PC-9 (cell line): Measurements from ENCODE around the gene FH. TPM values are rescaled to one million over a fixed set of nuclear protein-coding genes. Genes with fewer than 3 reads are reported as not detected.

Experiments
- BruUV-seq: library from RNA; stranded (reverse); fragments of 400-500 nt; replicated peaks from 2 replicates; lab custom pipeline; 2021; lab: Mats Ljungman, UMichigan
- CTCF ChIA-PET: fragments of 300-600 bp; sonication (Branson Sonifier 250); formaldehyde crosslinking; loops from one replicate; lab custom pipeline; 2022; ENCODE audit warnings: antibody characterized with exemption; lab: Charles Lee
- POLR2A ChIA-PET: fragments of 300-600 bp; sonication (Branson Sonifier 250); formaldehyde crosslinking; loops from one replicate; lab custom pipeline; 2022; ENCODE audit warnings: antibody characterized with exemption; ENCODE audit not compliant: unreplicated experiment; lab: Charles Lee
- DNase-seq, 2 experiments: peaks; one replicate each; pipeline versions ENCODE4 v3.0.0 to v3.0.0-alpha.2; 2015 to 2022; ENCODE audit warnings: mixed read lengths in 1 of 2
- H2AFZ ChIP-seq: fragments of 200-600 bp; sonication (generic); 2 replicates; pipeline ENCODE4 v1.8.1; 2017; ENCODE audit warnings: antibody characterized with exemption
- H3F3A ChIP-seq: fragments of 200-600 bp; sonication (generic); 2 replicates; pipeline ENCODE4 v1.8.1; 2017; ENCODE audit warnings: antibody characterized with exemption, mild to moderate bottlenecking, low read depth; ENCODE audit not compliant: insufficient read depth
- H3K27ac ChIP-seq: fragments of 200-600 bp; sonication (generic); 2 replicates; pipeline ENCODE4 v1.6.1; 2016; ENCODE audit warnings: mixed run types
- H3K27me3 ChIP-seq: fragments of 200-600 bp; sonication (generic); 2 replicates; pipeline ENCODE4 v1.6.1; 2016; ENCODE audit warnings: low read depth, mixed run types; ENCODE audit not compliant: insufficient read depth
- H3K36me3 ChIP-seq: fragments of 200-600 bp; sonication (generic); 2 replicates; pipeline ENCODE4 v1.6.1; 2016; ENCODE audit warnings: low read depth, mixed run types
- H3K4me1 ChIP-seq: fragments of 200-600 bp; sonication (generic); replicated peaks from 2 replicates; pipeline ENCODE4 v1.6.1; 2016; ENCODE audit warnings: mixed run types; ENCODE audit not compliant: insufficient read depth
- H3K4me2 ChIP-seq: fragments of 200-600 bp; sonication (generic); 2 replicates; pipeline ENCODE4 v1.6.1; 2017; ENCODE audit warnings: mixed run types
- H3K4me3 ChIP-seq: fragments of 200-600 bp; sonication (generic); 2 replicates; pipeline ENCODE4 v1.6.1; 2016; ENCODE audit warnings: mixed run types
- H3K79me2 ChIP-seq: fragments of 200-600 bp; sonication (generic); 2 replicates; pipeline ENCODE4 v1.6.1; 2017; ENCODE audit warnings: low read depth, mixed run types
- H3K9me2 ChIP-seq: fragments of 200-600 bp; sonication (generic); 2 replicates; pipeline ENCODE4 v1.8.1; 2017; ENCODE audit warnings: mild to moderate bottlenecking; ENCODE audit not compliant: insufficient read depth
- H3K9me3 ChIP-seq: fragments of 200-600 bp; sonication (generic); 2 replicates; pipeline ENCODE4 v1.8.1; 2016; ENCODE audit warnings: low read depth; ENCODE audit not compliant: insufficient read depth
- H4K20me1 ChIP-seq: fragments of 200-600 bp; sonication (generic); 2 replicates; pipeline ENCODE4 v1.8.1; 2017; ENCODE audit not compliant: insufficient read depth
- EZH2 ChIP-seq: fragments of 200-600 bp; sonication (generic); IDR thresholded peaks from 2 replicates; pipeline ENCODE4 v1.8.0; 2017; ENCODE audit warnings: antibody characterized with exemption, low read depth
- intact Hi-C: fragments of 100-400 bp; cut with micrococcal nuclease; formaldehyde crosslinking; loops from one replicate; pipeline ENCODE4 v1.10.0; 2022; ENCODE audit not compliant: unreplicated experiment
- total RNA-seq: library from RNA; stranded (reverse); gene quantifications from 2 replicates; pipeline ENCODE4 v1.2.3, GENCODE V29; 2021
- TF ChIP-seq, protein P1 (sequence below): fragments of 200-600 bp; sonication (generic); conservative IDR thresholded peaks from 2 replicates; pipeline ENCODE4 v1.6.1; 2017; ENCODE audit warnings: mixed run types, antibody characterized with exemption, mild to moderate bottlenecking, moderate library complexity

Gene FH
- total RNA-seq, 1 experiment from 2014 or later: 88.3 TPM

DNA sequence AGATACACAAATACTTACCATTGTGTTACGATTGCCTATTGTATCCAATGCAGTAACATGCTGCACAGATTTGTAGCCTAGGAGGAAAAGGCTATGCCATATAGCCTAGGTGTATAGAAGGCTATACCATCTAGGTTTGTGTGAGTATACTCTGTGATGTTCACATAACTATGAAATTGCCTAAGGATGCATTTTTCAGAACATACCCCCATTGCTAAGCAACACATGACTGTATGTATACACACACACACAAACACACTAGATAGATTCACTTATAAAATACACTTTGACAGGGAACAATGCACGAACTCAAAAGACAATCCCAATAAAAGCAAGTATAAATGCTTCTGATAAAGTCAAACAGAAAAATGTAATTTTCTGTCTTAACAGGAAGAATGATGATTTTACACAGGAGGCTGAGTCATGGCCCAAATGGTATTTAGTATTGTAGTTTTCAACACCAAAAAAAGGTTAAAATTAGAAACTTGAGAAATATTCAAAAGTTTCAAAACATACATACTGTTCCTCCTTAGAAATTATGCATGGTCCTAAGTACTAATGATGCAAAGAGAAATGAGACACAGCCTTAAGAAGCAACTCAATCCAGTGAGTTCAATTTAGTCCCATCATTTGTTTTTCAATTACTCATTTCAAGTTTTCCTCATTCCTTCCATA, 12.2 kb downstream of the FH start:
- ChIA-PET CTCF (no interaction called here), POLR2A (no interaction called here)
- H3K9me2 ChIP-seq: no peaks in the 10 kb centered on the region
- BruUV-seq: no TSS peak
- H3K4me3 ChIP-seq: no peak overlapping the region
- H3F3A ChIP-seq: no peaks in the 10 kb centered on the region
- no peaks in the 10 kb centered on the region for H3K27me3 ChIP-seq
- no peaks in the 10 kb centered on the region for H4K20me1 ChIP-seq
- H3K9me3 ChIP-seq: no peaks in the 10 kb centered on the region
- intact Hi-C loops: no loop called here
- TF ChIP-seq, protein P1, sequence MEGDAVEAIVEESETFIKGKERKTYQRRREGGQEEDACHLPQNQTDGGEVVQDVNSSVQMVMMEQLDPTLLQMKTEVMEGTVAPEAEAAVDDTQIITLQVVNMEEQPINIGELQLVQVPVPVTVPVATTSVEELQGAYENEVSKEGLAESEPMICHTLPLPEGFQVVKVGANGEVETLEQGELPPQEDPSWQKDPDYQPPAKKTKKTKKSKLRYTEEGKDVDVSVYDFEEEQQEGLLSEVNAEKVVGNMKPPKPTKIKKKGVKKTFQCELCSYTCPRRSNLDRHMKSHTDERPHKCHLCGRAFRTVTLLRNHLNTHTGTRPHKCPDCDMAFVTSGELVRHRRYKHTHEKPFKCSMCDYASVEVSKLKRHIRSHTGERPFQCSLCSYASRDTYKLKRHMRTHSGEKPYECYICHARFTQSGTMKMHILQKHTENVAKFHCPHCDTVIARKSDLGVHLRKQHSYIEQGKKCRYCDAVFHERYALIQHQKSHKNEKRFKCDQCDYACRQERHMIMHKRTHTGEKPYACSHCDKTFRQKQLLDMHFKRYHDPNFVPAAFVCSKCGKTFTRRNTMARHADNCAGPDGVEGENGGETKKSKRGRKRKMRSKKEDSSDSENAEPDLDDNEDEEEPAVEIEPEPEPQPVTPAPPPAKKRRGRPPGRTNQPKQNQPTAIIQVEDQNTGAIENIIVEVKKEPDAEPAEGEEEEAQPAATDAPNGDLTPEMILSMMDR: no peak
- TF ChIP-seq EZH2: no peak
- no peak for DNase-seq
- peaks cover 36% of the 10 kb centered on the region for H3K36me3 ChIP-seq
- H3K79me2 ChIP-seq: no peaks in the 10 kb centered on the region
- H3K4me1 ChIP-seq: no peaks in the 10 kb centered on the region
- H3K27ac ChIP-seq: no peak overlapping the region
- no peak overlapping the region for H3K4me2 ChIP-seq
- H2AFZ ChIP-seq: no peak overlapping the region

DNA sequence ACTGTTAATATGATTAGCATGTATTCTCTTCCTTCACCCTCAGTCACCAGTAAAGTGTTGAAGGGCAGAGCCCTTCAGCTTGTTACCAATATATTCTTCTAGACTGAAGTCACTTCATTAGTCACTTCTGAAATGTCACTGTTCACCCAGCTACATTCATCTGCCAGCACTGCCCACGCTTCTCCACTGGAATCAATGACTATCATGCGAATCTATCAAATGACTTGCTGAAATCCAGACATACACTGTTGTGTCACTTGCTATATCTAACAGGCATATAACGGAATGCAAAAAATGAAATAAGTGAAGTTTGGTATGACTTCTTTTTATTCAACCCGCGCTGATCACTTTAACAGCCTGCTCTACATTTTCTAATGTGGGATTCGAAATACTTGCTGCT, 16.1 kb downstream of the FH start:
- ChIA-PET CTCF (no interaction called here), POLR2A (no interaction called here)

DNA sequence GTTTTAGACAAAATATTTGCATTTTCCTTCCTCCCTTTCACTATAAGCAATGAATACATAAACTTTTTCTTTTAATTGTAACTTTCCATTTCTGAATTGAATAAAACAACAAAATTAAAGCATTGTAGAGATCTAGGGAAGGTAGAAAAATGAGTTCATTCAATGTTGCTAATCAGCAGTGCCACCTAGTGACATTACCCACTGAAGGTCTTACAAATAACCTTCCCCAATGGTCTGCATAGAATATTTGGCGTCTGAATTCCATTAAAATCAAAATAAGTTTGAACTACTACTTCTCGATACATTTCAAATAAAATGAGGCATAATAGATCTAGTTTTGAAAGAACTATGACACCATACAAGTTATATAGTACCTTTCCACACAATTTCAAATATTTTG, 19.6 kb downstream of the FH start:
- DNase-seq: no peak
- Histone ChIP-seq H4K20me1 (no peaks in the 10 kb centered on the region), H3K27me3 (no peaks in the 10 kb centered on the region), H2AFZ (no peak overlapping the region), H3K79me2 (no peaks in the 10 kb centered on the region), H3K27ac (no peak overlapping the region), H3F3A (no peaks in the 10 kb centered on the region), H3K4me1 (no peaks in the 10 kb centered on the region), H3K9me3 (no peaks in the 10 kb centered on the region), H3K4me3 (no peak overlapping the region), H3K4me2 (no peak overlapping the region), H3K36me3 (peaks cover 25% of the 10 kb centered on the region), H3K9me2 (no peaks in the 10 kb centered on the region)
- ChIA-PET CTCF (no interaction called here), POLR2A (no interaction called here)
- intact Hi-C loops: loop anchor here (2.0 to 5.0 kb wide), 4 partner anchors 611 to 1473 kb away; no protein-coding TSS in a partner anchor
- no TSS peak for BruUV-seq
- TF ChIP-seq, protein P1: peak; percentile 68
- no peak for TF ChIP-seq EZH2

More for the DNA sequence above, 16.1 kb downstream of the FH start:
- no peak for TF ChIP-seq EZH2
- TF ChIP-seq, protein P1: no peak
- no peaks in the 10 kb centered on the region for H3K79me2 ChIP-seq
- no peak overlapping the region for H3K4me2 ChIP-seq
- H3K9me3 ChIP-seq: no peaks in the 10 kb centered on the region
- BruUV-seq: no TSS peak
- H3K9me2 ChIP-seq: no peaks in the 10 kb centered on the region
- no peaks in the 10 kb centered on the region for H3K27me3 ChIP-seq
- H3F3A ChIP-seq: no peaks in the 10 kb centered on the region
- no peak for DNase-seq
- peaks cover 42% of the 10 kb centered on the region for H3K36me3 ChIP-seq
- H2AFZ ChIP-seq: no peak overlapping the region
- no peak overlapping the region for H3K4me3 ChIP-seq
- no peaks in the 10 kb centered on the region for H4K20me1 ChIP-seq
- no peak overlapping the region for H3K27ac ChIP-seq
- intact Hi-C loops: loop anchor here (5.0 kb wide), 2 partner anchors 1311 to 1476 kb away; no protein-coding TSS in a partner anchor
- H3K4me1 ChIP-seq: no peaks in the 10 kb centered on the region
